Measurements from ENCODE around the gene RAPH1.

DNA sequence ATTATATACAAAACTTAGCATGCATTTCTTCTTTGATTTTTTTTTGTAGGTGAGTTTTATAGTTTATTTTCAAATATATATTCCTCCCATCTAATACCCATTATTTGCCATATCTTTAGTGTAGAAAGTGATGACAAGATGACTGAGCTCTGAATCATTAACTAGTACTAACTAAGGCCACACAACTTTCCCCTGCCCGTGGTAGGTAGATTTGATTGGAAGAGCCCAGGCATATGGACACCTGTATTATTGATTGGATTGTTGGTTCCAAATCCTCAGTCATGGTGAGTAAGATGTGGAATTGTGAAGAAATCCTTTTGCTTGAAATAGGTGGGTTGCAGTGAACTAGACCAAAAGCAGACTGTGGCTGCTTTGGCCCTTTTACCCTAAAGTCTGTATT, 152.1 kb downstream of the RAPH1 start:
- TF ChIP-seq, protein P1, sequence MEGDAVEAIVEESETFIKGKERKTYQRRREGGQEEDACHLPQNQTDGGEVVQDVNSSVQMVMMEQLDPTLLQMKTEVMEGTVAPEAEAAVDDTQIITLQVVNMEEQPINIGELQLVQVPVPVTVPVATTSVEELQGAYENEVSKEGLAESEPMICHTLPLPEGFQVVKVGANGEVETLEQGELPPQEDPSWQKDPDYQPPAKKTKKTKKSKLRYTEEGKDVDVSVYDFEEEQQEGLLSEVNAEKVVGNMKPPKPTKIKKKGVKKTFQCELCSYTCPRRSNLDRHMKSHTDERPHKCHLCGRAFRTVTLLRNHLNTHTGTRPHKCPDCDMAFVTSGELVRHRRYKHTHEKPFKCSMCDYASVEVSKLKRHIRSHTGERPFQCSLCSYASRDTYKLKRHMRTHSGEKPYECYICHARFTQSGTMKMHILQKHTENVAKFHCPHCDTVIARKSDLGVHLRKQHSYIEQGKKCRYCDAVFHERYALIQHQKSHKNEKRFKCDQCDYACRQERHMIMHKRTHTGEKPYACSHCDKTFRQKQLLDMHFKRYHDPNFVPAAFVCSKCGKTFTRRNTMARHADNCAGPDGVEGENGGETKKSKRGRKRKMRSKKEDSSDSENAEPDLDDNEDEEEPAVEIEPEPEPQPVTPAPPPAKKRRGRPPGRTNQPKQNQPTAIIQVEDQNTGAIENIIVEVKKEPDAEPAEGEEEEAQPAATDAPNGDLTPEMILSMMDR (IDR thresholded peaks at IDR 0.05; ENCODE audit: low read length): no peak
- TF ChIP-seq EZH2 (optimal IDR thresholded peaks at IDR 0.05; ENCODE audit: low read depth, low read length) (no peak), EZH2phosphoT487 (IDR thresholded peaks at IDR 0.05; ENCODE audit: low read length) (no peak)

Data from MM.1S (cell line).